GM19328 (cell line): ENCODE data around the gene CTAGE9.
"Not testable (repeated sequence)": the region's sequence is repeated elsewhere in the genome, so short reads cannot be mapped to it uniquely, and the experiment has no call there.

Source experiments
- ATAC-seq: cut with Tn5 transposase; IDR thresholded peaks from one replicate; pipeline ENCODE4 v1.9.1; 2021; ENCODE audit warnings: mild to moderate bottlenecking, moderate library complexity; ENCODE audit not compliant: unreplicated experiment

The CTAGE9 gene

GRCh38 chr6:131710917-131711316 is at the start of gene CTAGE9:
Gene CTAGE9 (minus strand): TSS chr6:131711017. CDS start chr6:131711017, 0 bp downstream.
- ATAC-seq = not testable (repeated sequence)

GRCh38 chr6:131758920-131759319 is 48.1 kb upstream of the CTAGE9 start:
- no peak for ATAC-seq

- ATAC-seq = no peak
Measured at GRCh38 chr6:131756039-131756438, 45.2 kb upstream of the CTAGE9 start.

- no peak for ATAC-seq
Measured at GRCh38 chr6:131755597-131755996, 44.8 kb upstream of the CTAGE9 start.

- ATAC-seq = no peak
Measured at GRCh38 chr6:131754715-131755567, 44.1 kb upstream of the CTAGE9 start.

- no peak for ATAC-seq
Measured at GRCh38 chr6:131754088-131754487, 43.3 kb upstream of the CTAGE9 start.

- ATAC-seq = not testable (repeated sequence)
Measured at GRCh38 chr6:131751012-131751715, 40.3 kb upstream of the CTAGE9 start.

GRCh38 chr6:131749023-131749422 is 38.2 kb upstream of the CTAGE9 start:
- ATAC-seq = no peak

- no peak for ATAC-seq
Measured at GRCh38 chr6:131747821-131748353, 37.1 kb upstream of the CTAGE9 start.

GRCh38 chr6:131745476-131745875 is 34.7 kb upstream of the CTAGE9 start:
- ATAC-seq = no peak

GRCh38 chr6:131744432-131745287 is 33.8 kb upstream of the CTAGE9 start:
- no peak for ATAC-seq

- ATAC-seq = no peak
Measured at GRCh38 chr6:131741688-131742393, 31.0 kb upstream of the CTAGE9 start.

GRCh38 chr6:131740161-131740560 is 29.3 kb upstream of the CTAGE9 start:
- ATAC-seq = no peak

- no peak for ATAC-seq
Measured at GRCh38 chr6:131739136-131739535, 28.3 kb upstream of the CTAGE9 start.

- ATAC-seq = no peak
Measured at GRCh38 chr6:131736811-131737210, 26.0 kb upstream of the CTAGE9 start.

- no peak for ATAC-seq
Measured at GRCh38 chr6:131736003-131736596, 25.3 kb upstream of the CTAGE9 start.

- ATAC-seq = no peak
Measured at GRCh38 chr6:131733376-131734016, 22.7 kb upstream of the CTAGE9 start.

- no peak for ATAC-seq
Measured at GRCh38 chr6:131731224-131731623, 20.4 kb upstream of the CTAGE9 start.

GRCh38 chr6:131730264-131730663 is 19.4 kb upstream of the CTAGE9 start:
- ATAC-seq = no peak
